ENCODE measurements around the gene MOV10L1.

MOV10L1 gene

GRCh38 chr22:50089682-50090411 is at the start of gene MOV10L1:
TSS of gene MOV10L1 (plus strand) at chr22:50090006. CDS start at chr22:50090089, 83 bp downstream.
- DNase-seq: peak in 12 of 51 donors; percentile 11 to 70 (median 26)

GRCh38 chr22:50040717-50041116 is 49.1 kb upstream of the MOV10L1 start:
- no peak for DNase-seq

- no peak for DNase-seq
Measured at GRCh38 chr22:50041361-50042065, 48.3 kb upstream of the MOV10L1 start.

GRCh38 chr22:50044485-50045118 is 45.2 kb upstream of the MOV10L1 start:
- no peak for DNase-seq

GRCh38 chr22:50045211-50046018 is 44.4 kb upstream of the MOV10L1 start:
- DNase-seq: no peak

GRCh38 chr22:50046019-50046415 is 43.8 kb upstream of the MOV10L1 start:
- DNase-seq: no peak

GRCh38 chr22:50046481-50047245 is 43.1 kb upstream of the MOV10L1 start:
- no peak for DNase-seq

- DNase-seq: no peak
Measured at GRCh38 chr22:50047346-50047745, 42.5 kb upstream of the MOV10L1 start.

GRCh38 chr22:50048061-50048765 is 41.6 kb upstream of the MOV10L1 start:
- no peak for DNase-seq

GRCh38 chr22:50048836-50049235 is 41.0 kb upstream of the MOV10L1 start:
- no peak for DNase-seq

- DNase-seq: no peak
Measured at GRCh38 chr22:50049299-50050195, 40.3 kb upstream of the MOV10L1 start.

- no peak for DNase-seq
Measured at GRCh38 chr22:50051930-50052329, 37.9 kb upstream of the MOV10L1 start.

- no peak for DNase-seq
Measured at GRCh38 chr22:50053861-50054260, 35.9 kb upstream of the MOV10L1 start.

- no peak for DNase-seq
Measured at GRCh38 chr22:50056214-50056972, 33.4 kb upstream of the MOV10L1 start.

- peak in 2 of 51 donors; percentile 18 to 35 for DNase-seq
Measured at GRCh38 chr22:50057278-50058060, 32.3 kb upstream of the MOV10L1 start.

GRCh38 chr22:50058061-50058905 is 31.5 kb upstream of the MOV10L1 start, which contains the start of gene TTLL8:
TSS of gene TTLL8 (minus strand) at chr22:50058298.
- DNase-seq: no peak

Measured in hypothalamus (tissue), 51 donors.